ENCODE measurements around the gene CYB5RL. TPM values are rescaled to one million over a fixed set of nuclear protein-coding genes. Genes with fewer than 3 reads are reported as not detected.

Gene CYB5RL
- total RNA-seq, 2 donors from 2014 or later, result 4.4 to 7.2 TPM

Other genes starting within 250 kb of the CYB5RL start
- not detected for gene LDLRAD1, start 181.8 kb downstream of the CYB5RL start, total RNA-seq
- gene TMEM59, start 146.8 kb downstream of the CYB5RL start, total RNA-seq, result 100 to 1,000 TPM; 324 to 335 TPM
- 1 to 10 TPM; 2.6 to 5.3 TPM for gene TCEANC2, start 146.4 kb downstream of the CYB5RL start, total RNA-seq
- not detected for gene CDCP2, start 47.0 kb downstream of the CYB5RL start, total RNA-seq
- gene MRPL37, start 137 bp upstream of the CYB5RL start, total RNA-seq, result 10 to 100 TPM; 54.7 to 64.2 TPM
- gene SSBP3, start 206.4 kb upstream of the CYB5RL start, total RNA-seq, result 10 to 100 TPM; 23.9 to 45.1 TPM